ENCODE data around the gene SLC35A5.

DNA sequence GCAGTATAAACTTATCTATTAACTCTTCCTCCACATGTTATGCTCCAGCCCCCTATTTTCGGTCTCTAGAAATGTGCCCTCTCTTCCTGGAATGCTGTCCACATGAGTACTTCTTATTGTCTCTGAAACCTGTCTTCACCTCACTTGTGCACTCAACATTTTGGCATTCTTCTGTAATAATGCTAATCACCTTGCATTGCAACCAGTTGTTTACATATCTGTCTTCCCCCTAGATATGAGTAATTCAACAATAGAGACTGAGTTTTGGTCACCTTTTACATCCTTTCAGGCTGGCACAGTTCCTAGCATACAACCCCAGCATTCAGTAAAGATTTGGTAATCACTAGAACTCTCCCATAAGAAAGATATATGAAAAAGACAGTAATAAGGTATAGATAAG, 61.9 kb downstream of the SLC35A5 start:
- TF ChIP-seq, protein P1, sequence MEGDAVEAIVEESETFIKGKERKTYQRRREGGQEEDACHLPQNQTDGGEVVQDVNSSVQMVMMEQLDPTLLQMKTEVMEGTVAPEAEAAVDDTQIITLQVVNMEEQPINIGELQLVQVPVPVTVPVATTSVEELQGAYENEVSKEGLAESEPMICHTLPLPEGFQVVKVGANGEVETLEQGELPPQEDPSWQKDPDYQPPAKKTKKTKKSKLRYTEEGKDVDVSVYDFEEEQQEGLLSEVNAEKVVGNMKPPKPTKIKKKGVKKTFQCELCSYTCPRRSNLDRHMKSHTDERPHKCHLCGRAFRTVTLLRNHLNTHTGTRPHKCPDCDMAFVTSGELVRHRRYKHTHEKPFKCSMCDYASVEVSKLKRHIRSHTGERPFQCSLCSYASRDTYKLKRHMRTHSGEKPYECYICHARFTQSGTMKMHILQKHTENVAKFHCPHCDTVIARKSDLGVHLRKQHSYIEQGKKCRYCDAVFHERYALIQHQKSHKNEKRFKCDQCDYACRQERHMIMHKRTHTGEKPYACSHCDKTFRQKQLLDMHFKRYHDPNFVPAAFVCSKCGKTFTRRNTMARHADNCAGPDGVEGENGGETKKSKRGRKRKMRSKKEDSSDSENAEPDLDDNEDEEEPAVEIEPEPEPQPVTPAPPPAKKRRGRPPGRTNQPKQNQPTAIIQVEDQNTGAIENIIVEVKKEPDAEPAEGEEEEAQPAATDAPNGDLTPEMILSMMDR (IDR thresholded peaks at IDR 0.05): no peak
- no peak for TF ChIP-seq POLR2A (IDR thresholded peaks at IDR 0.05)

All from uterus (tissue), 2 donors.